ENCODE data around the gene PLPP7. TPM values are rescaled to one million over a fixed set of nuclear protein-coding genes. Genes with fewer than 3 reads are reported as not detected.

The PLPP7 gene
- polyA plus RNA-seq, 1 of the 3 experiments (the other 2 are of a cell fraction), result 8.6 TPM

DNA sequence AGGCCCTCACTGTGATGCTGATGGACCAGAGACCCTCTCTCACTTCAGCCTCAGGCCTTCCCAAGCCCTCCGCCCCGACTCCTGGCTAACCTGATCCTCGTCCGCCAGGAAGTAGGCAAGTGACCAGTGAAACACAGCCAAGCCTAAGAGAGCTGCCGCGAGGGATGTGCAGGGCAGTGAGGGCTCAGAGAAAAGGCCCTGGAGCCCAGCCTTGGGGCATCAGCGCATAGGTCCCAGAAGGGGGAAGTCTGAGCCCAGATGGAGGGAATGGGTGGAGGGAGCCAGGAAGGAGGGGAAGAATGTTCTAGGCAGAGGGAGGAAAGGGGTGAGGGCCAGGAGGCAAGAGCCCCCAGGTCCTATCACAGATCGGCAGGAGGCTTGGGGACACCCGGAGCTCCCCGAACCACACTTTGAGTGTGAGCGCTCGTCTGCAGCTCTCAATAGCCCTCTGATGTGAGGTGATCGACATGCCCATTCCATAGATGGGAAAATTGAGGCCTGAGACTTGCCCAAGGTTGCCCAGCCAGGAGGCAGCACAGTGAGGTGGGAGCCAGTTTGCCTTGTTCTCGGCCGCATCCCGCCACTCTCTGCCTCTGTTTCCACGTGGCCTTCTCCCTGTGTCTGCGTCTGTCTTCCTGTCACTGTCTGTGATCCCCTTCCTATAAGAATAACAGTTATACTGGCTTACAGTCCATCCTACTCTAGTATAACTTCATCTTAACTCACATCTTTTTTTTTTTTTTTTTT, 20.2 kb downstream of the PLPP7 start:
- no peak overlapping the region for H3K4me2 ChIP-seq
- H3K4me3 ChIP-seq (ENCODE audit: low read depth in 2 of 2, low read length in 1 of 2), result no peak overlapping the region
- H3K79me2 ChIP-seq (ENCODE audit: insufficient read depth), result no peaks in the 10 kb centered on the region
- peaks cover 0 to 4% of the 10 kb centered on the region in 2 experiments; a peak in 1 of 4 replicates for H3K4me1 ChIP-seq (ENCODE audit: control insufficient read depth in 1 of 2, insufficient read depth in 2 of 2, low read depth in 1 of 2, low read length in 1 of 2)
- H3K9me3 ChIP-seq, result no peaks in the 10 kb centered on the region
- H2AFZ ChIP-seq (ENCODE audit: low read depth), result no peak overlapping the region
- H3K36me3 ChIP-seq (replicated peaks in 1 of 2; ENCODE audit: control insufficient read depth in 1 of 2, insufficient read depth in 2 of 2, low read length in 1 of 2), result no peaks in the 10 kb centered on the region
- H3K27me3 ChIP-seq (ENCODE audit: insufficient read depth), result no peaks in the 10 kb centered on the region
- no peak for DNase-seq
- 83% methylated on average over 15 of the region's 18 CpGs for WGBS (ENCODE audit: low lambda C conversion rate)
- ChIA-PET POLR2A (no interaction called here), CTCF (interaction anchor here (1.5 to 2.3 kb wide), 2 partner anchors 17 to 26 kb away, joined by 5 to 11 read pairs; no protein-coding TSS in a partner anchor)
- no peaks in the 10 kb centered on the region for H4K20me1 ChIP-seq (ENCODE audit: insufficient read depth)
- H3K27ac ChIP-seq (ENCODE audit: low read depth in 2 of 2, low read length in 1 of 2), result no peak overlapping the region
- no peaks in the 10 kb centered on the region for H3F3A ChIP-seq (replicated peaks; ENCODE audit: insufficient read depth)
- no peak overlapping the region for H3K9ac ChIP-seq
- no peaks in the 10 kb centered on the region for H3K9me2 ChIP-seq
- no peak for TF ChIP-seq TCF12 (IDR thresholded peaks at IDR 0.05)

DNA sequence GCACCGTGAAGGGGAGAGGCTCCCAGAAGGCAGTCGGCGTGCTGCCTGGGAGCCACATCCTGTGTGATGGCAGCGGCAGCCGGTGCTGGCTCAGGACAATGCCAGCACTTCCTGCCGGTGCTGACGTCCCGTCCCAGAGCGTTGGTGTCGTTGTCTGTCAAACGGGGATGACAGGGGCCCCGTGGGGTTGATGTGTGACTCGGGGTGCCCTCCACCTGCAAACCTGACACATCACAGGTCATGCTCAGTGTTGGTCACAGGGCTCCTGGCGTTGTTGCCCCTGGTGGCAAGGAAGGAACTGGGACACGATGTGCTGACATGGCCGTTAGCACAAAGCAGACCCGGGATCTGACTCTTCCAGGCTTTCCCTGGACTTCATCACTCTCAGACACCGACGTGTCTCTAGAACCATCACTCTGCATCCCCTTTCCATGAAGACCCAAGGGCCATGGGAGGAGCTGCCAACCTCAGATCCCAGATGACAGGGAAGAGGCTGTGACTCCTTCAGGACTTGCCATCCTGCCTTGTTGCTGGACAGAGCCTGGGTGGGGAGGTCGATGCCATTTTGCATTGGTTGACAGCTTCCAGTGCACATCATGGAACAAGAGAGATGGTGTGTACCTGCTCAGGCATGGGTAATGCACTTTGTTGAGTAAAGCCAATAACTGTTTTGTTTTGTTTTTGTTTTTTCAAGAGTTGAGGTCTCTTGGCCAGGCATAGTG, 21.5 kb downstream of the PLPP7 start:
- TF ChIP-seq, protein P1, sequence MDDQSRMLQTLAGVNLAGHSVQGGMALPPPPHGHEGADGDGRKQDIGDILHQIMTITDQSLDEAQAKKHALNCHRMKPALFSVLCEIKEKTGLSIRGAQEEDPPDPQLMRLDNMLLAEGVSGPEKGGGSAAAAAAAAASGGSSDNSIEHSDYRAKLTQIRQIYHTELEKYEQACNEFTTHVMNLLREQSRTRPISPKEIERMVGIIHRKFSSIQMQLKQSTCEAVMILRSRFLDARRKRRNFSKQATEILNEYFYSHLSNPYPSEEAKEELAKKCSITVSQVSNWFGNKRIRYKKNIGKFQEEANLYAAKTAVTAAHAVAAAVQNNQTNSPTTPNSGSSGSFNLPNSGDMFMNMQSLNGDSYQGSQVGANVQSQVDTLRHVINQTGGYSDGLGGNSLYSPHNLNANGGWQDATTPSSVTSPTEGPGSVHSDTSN (IDR thresholded peaks at IDR 0.05), result no peak
- TF ChIP-seq POLR2AphosphoS5 (IDR thresholded peaks at IDR 0.05; ENCODE audit: low read depth, low read length), result no peak
- H4K20me1 ChIP-seq (ENCODE audit: insufficient read depth), result no peaks in the 10 kb centered on the region
- DNase-seq, result no peak
- no peaks in the 10 kb centered on the region for H3K27me3 ChIP-seq (ENCODE audit: insufficient read depth)
- no peaks in the 10 kb centered on the region for H3K4me1 ChIP-seq (ENCODE audit: control insufficient read depth in 1 of 2, insufficient read depth in 2 of 2, low read depth in 1 of 2, low read length in 1 of 2)
- no peaks in the 10 kb centered on the region for H3K9me3 ChIP-seq
- H3K36me3 ChIP-seq (replicated peaks in 1 of 2; ENCODE audit: control insufficient read depth in 1 of 2, insufficient read depth in 2 of 2, low read length in 1 of 2), result no peaks in the 10 kb centered on the region
- POLR2A ChIA-PET, result no interaction called here
- H2AFZ ChIP-seq (ENCODE audit: low read depth), result no peak overlapping the region
- H3K4me2 ChIP-seq, result no peak overlapping the region
- H3K9ac ChIP-seq, result no peak overlapping the region
- H3K9me2 ChIP-seq, result no peaks in the 10 kb centered on the region
- H3K27ac ChIP-seq (ENCODE audit: low read depth in 2 of 2, low read length in 1 of 2), result no peak overlapping the region
- CTCF ChIA-PET, result interaction anchor here (0.6 kb wide), 1 partner anchor 254 kb away, joined by 3 read pairs; no protein-coding TSS in a partner anchor
- no peaks in the 10 kb centered on the region for H3K79me2 ChIP-seq (ENCODE audit: insufficient read depth)
- H3F3A ChIP-seq (replicated peaks; ENCODE audit: insufficient read depth), result no peaks in the 10 kb centered on the region
- 38% methylated on average over 10 of the region's 20 CpGs for WGBS (ENCODE audit: low lambda C conversion rate)
- H3K4me3 ChIP-seq (ENCODE audit: low read depth in 2 of 2, low read length in 1 of 2), result no peak overlapping the region

DNA sequence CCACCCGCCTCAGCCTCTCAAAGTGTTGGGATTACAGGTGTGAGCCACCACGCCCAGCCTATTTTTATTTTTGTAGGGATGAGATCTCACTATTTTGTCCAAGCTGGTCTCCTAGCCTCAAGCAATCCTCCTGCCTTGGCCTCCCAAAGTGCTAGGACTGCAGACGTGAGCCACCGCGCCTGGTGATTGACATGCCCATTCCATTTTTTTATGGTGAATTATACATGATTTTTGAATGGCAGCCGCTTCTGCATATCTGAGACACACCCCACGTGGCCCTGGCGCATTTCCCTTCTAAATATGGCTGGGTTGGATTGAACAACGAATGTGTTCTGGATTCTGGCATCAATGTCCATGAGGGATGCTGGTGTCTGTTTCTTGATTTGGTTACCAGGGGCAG, 22.7 kb downstream of the PLPP7 start:
- Histone ChIP-seq H3K27ac (ENCODE audit: low read depth in 2 of 2, low read length in 1 of 2) (no peak overlapping the region), H3F3A (replicated peaks; ENCODE audit: insufficient read depth) (no peaks in the 10 kb centered on the region), H2AFZ (ENCODE audit: low read depth) (no peak overlapping the region), H3K36me3 (replicated peaks in 1 of 2; ENCODE audit: control insufficient read depth in 1 of 2, insufficient read depth in 2 of 2, low read length in 1 of 2) (no peaks in the 10 kb centered on the region), H3K27me3 (ENCODE audit: insufficient read depth) (no peaks in the 10 kb centered on the region), H3K79me2 (ENCODE audit: insufficient read depth) (no peaks in the 10 kb centered on the region), H3K4me1 (ENCODE audit: control insufficient read depth in 1 of 2, insufficient read depth in 2 of 2, low read depth in 1 of 2, low read length in 1 of 2) (no peaks in the 10 kb centered on the region), H3K9ac (no peak overlapping the region), H3K4me3 (ENCODE audit: low read depth in 2 of 2, low read length in 1 of 2) (no peak overlapping the region), H3K4me2 (no peak overlapping the region), H4K20me1 (ENCODE audit: insufficient read depth) (no peaks in the 10 kb centered on the region), H3K9me2 (no peaks in the 10 kb centered on the region), H3K9me3 (no peaks in the 10 kb centered on the region)
- 81% methylated on average over 9 of the region's 9 CpGs for WGBS (ENCODE audit: low lambda C conversion rate)
- ChIA-PET POLR2A (no interaction called here), CTCF (no interaction called here)
- no peak for DNase-seq
- TF ChIP-seq EZH2phosphoT487 (IDR thresholded peaks at IDR 0.05; ENCODE audit: borderline replicate concordance, low read depth) (no peak), MEF2A (IDR thresholded peaks at IDR 0.05; ENCODE audit: borderline replicate concordance, low read depth) (no peak), JUND (IDR thresholded peaks at IDR 0.05) (no peak), NRF1 (IDR thresholded peaks at IDR 0.05; ENCODE audit: low read depth, low read length) (no peak), RCOR1 (IDR thresholded peaks at IDR 0.05; ENCODE audit: low read length) (no peak), TAF1 (IDR thresholded peaks at IDR 0.05; ENCODE audit: borderline replicate concordance, low read depth, low read length) (no peak), SIN3A (IDR thresholded peaks at IDR 0.05; ENCODE audit: borderline replicate concordance, low read depth, low read length) (no peak), ELF1 (IDR thresholded peaks at IDR 0.05) (no peak)
- TF ChIP-seq, protein P2, sequence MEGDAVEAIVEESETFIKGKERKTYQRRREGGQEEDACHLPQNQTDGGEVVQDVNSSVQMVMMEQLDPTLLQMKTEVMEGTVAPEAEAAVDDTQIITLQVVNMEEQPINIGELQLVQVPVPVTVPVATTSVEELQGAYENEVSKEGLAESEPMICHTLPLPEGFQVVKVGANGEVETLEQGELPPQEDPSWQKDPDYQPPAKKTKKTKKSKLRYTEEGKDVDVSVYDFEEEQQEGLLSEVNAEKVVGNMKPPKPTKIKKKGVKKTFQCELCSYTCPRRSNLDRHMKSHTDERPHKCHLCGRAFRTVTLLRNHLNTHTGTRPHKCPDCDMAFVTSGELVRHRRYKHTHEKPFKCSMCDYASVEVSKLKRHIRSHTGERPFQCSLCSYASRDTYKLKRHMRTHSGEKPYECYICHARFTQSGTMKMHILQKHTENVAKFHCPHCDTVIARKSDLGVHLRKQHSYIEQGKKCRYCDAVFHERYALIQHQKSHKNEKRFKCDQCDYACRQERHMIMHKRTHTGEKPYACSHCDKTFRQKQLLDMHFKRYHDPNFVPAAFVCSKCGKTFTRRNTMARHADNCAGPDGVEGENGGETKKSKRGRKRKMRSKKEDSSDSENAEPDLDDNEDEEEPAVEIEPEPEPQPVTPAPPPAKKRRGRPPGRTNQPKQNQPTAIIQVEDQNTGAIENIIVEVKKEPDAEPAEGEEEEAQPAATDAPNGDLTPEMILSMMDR (IDR thresholded peaks at IDR 0.05), result no peak
- TF ChIP-seq, protein P3, sequence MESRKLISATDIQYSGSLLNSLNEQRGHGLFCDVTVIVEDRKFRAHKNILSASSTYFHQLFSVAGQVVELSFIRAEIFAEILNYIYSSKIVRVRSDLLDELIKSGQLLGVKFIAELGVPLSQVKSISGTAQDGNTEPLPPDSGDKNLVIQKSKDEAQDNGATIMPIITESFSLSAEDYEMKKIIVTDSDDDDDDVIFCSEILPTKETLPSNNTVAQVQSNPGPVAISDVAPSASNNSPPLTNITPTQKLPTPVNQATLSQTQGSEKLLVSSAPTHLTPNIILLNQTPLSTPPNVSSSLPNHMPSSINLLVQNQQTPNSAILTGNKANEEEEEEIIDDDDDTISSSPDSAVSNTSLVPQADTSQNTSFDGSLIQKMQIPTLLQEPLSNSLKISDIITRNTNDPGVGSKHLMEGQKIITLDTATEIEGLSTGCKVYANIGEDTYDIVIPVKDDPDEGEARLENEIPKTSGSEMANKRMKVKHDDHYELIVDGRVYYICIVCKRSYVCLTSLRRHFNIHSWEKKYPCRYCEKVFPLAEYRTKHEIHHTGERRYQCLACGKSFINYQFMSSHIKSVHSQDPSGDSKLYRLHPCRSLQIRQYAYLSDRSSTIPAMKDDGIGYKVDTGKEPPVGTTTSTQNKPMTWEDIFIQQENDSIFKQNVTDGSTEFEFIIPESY (IDR thresholded peaks at IDR 0.05; ENCODE audit: borderline replicate concordance, low read depth), result no peak
- TF ChIP-seq, protein P4, sequence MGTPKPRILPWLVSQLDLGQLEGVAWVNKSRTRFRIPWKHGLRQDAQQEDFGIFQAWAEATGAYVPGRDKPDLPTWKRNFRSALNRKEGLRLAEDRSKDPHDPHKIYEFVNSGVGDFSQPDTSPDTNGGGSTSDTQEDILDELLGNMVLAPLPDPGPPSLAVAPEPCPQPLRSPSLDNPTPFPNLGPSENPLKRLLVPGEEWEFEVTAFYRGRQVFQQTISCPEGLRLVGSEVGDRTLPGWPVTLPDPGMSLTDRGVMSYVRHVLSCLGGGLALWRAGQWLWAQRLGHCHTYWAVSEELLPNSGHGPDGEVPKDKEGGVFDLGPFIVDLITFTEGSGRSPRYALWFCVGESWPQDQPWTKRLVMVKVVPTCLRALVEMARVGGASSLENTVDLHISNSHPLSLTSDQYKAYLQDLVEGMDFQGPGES (IDR thresholded peaks at IDR 0.05; ENCODE audit: low read depth, low read length), result no peak

Measured in SK-N-SH (cell line).